KMS-11 (cell line): Measurements from ENCODE around the gene HS6ST3.

ENCODE experiments used
- H2AFZ ChIP-seq: fragments of 200-600 bp; sonication (generic); 2 replicates; pipeline ENCODE4 v1.6.1; 2016; ENCODE audit warnings: antibody characterized with exemption, mixed run types, low read depth
- H3K27ac ChIP-seq: fragments of 200-600 bp; sonication (generic); 2 replicates; pipeline ENCODE4 v1.6.1; 2016; ENCODE audit warnings: mild to moderate bottlenecking, mixed run types
- H3K27me3 ChIP-seq: fragments of 200-600 bp; sonication (generic); 2 replicates; pipeline ENCODE4 v1.6.1; 2017; ENCODE audit warnings: mild to moderate bottlenecking, low read depth, mixed run types, moderate library complexity; ENCODE audit not compliant: insufficient read depth
- H3K36me3 ChIP-seq: fragments of 200-600 bp; sonication (generic); 2 replicates; pipeline ENCODE4 v1.6.1; 2017; ENCODE audit warnings: mild to moderate bottlenecking, mixed run types; ENCODE audit not compliant: insufficient read depth
- H3K4me1 ChIP-seq: fragments of 200-600 bp; sonication (generic); 2 replicates; pipeline ENCODE4 v1.6.1; 2016; ENCODE audit warnings: mild to moderate bottlenecking, low read depth, mixed run types; ENCODE audit not compliant: poor library complexity, severe bottlenecking
- H3K4me2 ChIP-seq: fragments of 200-600 bp; sonication (generic); 2 replicates; pipeline ENCODE4 v1.7.0; 2016; ENCODE audit warnings: mild to moderate bottlenecking, mixed run types
- H3K4me3 ChIP-seq: fragments of 200-600 bp; sonication (generic); IDR thresholded peaks from 2 replicates; pipeline ENCODE4 v1.6.1; 2017; ENCODE audit warnings: low read depth, low read length, mixed read lengths; ENCODE audit not compliant: insufficient read depth
- H3K79me2 ChIP-seq: fragments of 200-600 bp; sonication (generic); 2 replicates; pipeline ENCODE4 v1.6.1; 2016; ENCODE audit warnings: low read depth, mixed run types; ENCODE audit not compliant: insufficient read depth
- H3K9ac ChIP-seq: fragments of 200-600 bp; sonication (generic); 2 replicates; pipeline ENCODE4 v1.6.1; 2016; ENCODE audit warnings: mild to moderate bottlenecking, mixed run types
- H4K20me1 ChIP-seq: fragments of 200-600 bp; sonication (generic); 2 replicates; pipeline ENCODE4 v1.6.1; 2016; ENCODE audit warnings: mild to moderate bottlenecking, mixed run types; ENCODE audit not compliant: insufficient read depth
- TF ChIP-seq, protein P1 (sequence below): fragments of 200-600 bp; sonication (generic); conservative IDR thresholded peaks from 2 replicates; pipeline ENCODE4 v1.6.1; 2017; ENCODE audit warnings: low read depth, mild to moderate bottlenecking, antibody characterized with exemption, low read length, moderate library complexity, mixed read lengths

The HS6ST3 gene

DNA sequence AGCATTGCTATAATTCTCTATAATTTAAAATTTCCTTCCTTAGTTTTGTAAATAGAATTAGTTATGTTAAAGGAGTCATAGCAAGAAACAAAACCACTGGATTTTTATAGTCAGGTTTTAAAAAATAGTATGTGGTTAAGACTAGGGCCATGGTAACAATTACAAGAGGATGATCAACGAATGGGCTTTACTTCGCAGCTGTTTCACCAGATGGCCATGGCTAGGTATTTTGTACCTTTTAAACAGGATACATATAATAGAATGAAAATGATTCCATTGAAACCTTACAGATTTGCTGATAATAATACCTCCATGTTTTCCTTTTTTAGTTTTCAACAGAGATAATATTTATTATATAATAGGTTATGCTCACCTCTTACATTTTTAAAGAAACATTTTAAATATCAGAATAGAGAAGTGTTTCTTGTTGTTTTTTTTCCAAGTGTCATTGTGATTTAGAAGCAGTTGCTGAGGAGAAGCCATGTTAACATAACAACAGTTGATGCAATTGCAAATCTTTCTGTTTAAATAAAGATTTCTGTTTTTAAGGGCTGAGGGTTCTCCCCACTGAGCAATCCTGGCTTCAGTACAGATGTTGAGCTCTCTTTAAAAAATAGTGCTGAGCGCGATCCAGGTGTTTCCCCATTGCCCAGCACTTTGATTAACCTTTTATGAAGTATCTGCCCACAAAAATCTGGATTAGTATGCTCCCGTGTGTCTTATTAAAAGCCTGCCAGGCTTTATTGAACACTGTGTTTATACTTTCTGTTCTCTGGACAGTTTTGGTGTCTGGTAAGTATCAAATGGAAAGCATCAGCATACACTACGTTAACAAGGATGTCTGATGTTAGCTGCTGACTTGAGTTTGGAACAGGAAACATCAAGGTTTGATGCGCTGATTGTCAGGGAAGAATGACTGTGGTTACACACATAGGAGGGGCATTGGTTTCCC is 205.3 kb downstream of the HS6ST3 start:
- no peaks in the 10 kb centered on the region for H3K4me1 ChIP-seq
- TF ChIP-seq, protein P1, sequence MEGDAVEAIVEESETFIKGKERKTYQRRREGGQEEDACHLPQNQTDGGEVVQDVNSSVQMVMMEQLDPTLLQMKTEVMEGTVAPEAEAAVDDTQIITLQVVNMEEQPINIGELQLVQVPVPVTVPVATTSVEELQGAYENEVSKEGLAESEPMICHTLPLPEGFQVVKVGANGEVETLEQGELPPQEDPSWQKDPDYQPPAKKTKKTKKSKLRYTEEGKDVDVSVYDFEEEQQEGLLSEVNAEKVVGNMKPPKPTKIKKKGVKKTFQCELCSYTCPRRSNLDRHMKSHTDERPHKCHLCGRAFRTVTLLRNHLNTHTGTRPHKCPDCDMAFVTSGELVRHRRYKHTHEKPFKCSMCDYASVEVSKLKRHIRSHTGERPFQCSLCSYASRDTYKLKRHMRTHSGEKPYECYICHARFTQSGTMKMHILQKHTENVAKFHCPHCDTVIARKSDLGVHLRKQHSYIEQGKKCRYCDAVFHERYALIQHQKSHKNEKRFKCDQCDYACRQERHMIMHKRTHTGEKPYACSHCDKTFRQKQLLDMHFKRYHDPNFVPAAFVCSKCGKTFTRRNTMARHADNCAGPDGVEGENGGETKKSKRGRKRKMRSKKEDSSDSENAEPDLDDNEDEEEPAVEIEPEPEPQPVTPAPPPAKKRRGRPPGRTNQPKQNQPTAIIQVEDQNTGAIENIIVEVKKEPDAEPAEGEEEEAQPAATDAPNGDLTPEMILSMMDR, result no peak
- no peak overlapping the region for H3K4me2 ChIP-seq
- no peaks in the 10 kb centered on the region for H3K79me2 ChIP-seq
- H3K27ac ChIP-seq, result no peak overlapping the region
- H4K20me1 ChIP-seq, result no peaks in the 10 kb centered on the region
- H3K27me3 ChIP-seq, result no peaks in the 10 kb centered on the region
- H2AFZ ChIP-seq, result no peak overlapping the region
- no peaks in the 10 kb centered on the region for H3K36me3 ChIP-seq
- H3K4me3 ChIP-seq, result no peak overlapping the region
- H3K9ac ChIP-seq, result no peak overlapping the region

DNA sequence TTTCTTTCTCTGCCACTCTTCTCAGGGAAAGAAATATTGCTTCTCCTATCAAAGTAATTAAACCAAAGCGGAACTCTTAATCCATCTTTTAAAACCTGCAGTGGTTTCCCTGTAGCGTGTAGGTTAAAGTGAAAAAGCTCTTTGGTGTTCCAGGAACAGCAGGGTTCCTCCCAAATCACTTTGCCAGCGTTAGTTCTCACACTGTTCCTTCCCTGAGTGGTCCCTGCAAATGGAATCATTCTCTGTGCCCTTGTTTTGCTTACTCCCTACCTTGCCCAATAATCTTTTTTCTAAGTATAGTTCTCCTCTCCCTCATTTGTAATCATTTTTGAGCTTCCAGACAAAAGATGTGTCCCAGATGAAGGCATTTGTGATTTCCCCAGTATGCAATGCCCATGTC is 207.5 kb downstream of the HS6ST3 start:
- no peaks in the 10 kb centered on the region for H3K27me3 ChIP-seq
- TF ChIP-seq, protein P1, result no peak
- no peak overlapping the region for H3K4me3 ChIP-seq
- no peaks in the 10 kb centered on the region for H3K4me1 ChIP-seq
- H4K20me1 ChIP-seq, result no peaks in the 10 kb centered on the region
- H3K4me2 ChIP-seq, result no peak overlapping the region
- H3K9ac ChIP-seq, result no peak overlapping the region
- no peaks in the 10 kb centered on the region for H3K36me3 ChIP-seq
- no peak overlapping the region for H2AFZ ChIP-seq
- H3K79me2 ChIP-seq, result no peaks in the 10 kb centered on the region
- H3K27ac ChIP-seq, result no peak overlapping the region

DNA sequence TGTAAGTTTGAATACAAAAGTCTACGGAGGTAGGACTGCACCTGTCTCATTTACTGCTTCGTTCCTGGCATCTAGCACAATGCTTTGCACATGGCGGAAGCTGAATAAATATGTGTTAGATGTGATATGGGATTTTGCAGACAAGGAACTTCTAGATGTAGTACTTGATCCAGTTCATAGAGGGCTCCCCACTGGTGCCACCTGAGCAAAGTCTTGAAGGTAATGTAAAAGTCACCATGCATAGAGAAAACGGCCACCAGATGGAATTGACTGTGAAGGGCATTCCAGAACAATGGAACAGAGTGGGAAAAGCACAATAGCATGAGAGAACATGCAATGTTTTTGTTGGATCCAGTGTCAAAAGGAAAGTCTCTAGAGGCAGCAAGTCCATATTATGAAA is 209.3 kb downstream of the HS6ST3 start:
- Histone ChIP-seq H4K20me1 (no peaks in the 10 kb centered on the region), H3K4me2 (no peak overlapping the region), H3K36me3 (no peaks in the 10 kb centered on the region), H3K79me2 (no peaks in the 10 kb centered on the region), H3K9ac (no peak overlapping the region), H3K4me1 (no peaks in the 10 kb centered on the region), H3K27me3 (no peaks in the 10 kb centered on the region), H3K27ac (no peak overlapping the region), H3K4me3 (no peak overlapping the region), H2AFZ (no peak overlapping the region)
- TF ChIP-seq, protein P1, result no peak

DNA sequence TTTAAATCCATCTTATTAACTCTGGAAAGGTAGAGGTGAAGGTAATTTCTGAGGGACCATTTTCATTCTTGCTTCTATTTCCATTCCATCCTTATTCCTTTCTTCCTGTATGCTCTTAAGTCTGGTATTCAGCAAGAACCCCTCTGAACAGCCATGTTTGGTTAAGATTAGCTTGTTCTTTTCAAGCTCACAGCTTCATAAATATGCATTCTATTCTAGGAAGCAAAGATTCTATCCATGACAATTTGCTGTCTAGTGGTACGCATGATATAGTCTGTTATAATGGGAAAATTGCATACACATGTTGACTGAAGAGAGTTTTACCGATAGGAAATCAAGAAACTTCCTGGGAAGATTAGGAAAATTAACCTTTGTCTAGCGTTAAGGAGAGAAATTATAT is 218.7 kb downstream of the HS6ST3 start:
- Histone ChIP-seq H3K27ac (no peak overlapping the region), H3K4me1 (no peaks in the 10 kb centered on the region), H2AFZ (no peak overlapping the region), H3K9ac (no peak overlapping the region), H3K4me3 (no peak overlapping the region), H3K79me2 (no peaks in the 10 kb centered on the region), H3K27me3 (no peaks in the 10 kb centered on the region), H3K36me3 (no peaks in the 10 kb centered on the region), H4K20me1 (no peaks in the 10 kb centered on the region), H3K4me2 (no peak overlapping the region)
- TF ChIP-seq, protein P1, result no peak
